IMR-90 (cell line): ENCODE results near the gene EAF2.

Experiments used
- BHLHE40 ChIP-seq: fragments of 150-350 bp; IDR thresholded peaks from 2 replicates; pipeline ENCODE4 v1.6.1; 2016; ENCODE audit warnings: mild to moderate bottlenecking, low read depth, low read length
- CEBPB ChIP-seq: IDR thresholded peaks from 2 replicates; pipeline ENCODE4 v1.6.1; 2012; ENCODE audit warnings: low read depth, low read length, improper control_type of control experiment
- FOS ChIP-seq: fragments of 150-350 bp; IDR thresholded peaks from 2 replicates; pipeline ENCODE4 v1.6.1; 2016; ENCODE audit warnings: low read depth, low read length
- MAFK ChIP-seq: IDR thresholded peaks from 2 replicates; pipeline ENCODE4 v1.6.1; 2012; ENCODE audit warnings: low read depth, low read length, improper control_type of control experiment
- MAZ ChIP-seq: IDR thresholded peaks from 2 replicates; pipeline ENCODE4 v1.6.1; 2012; ENCODE audit warnings: low read depth, mild to moderate bottlenecking, low read length, improper control_type of control experiment, moderate library complexity, borderline replicate concordance
- MXI1 ChIP-seq: IDR thresholded peaks from 2 replicates; pipeline ENCODE4 v1.6.1; 2012; ENCODE audit warnings: low read depth, mild to moderate bottlenecking, low read length, moderate library complexity, borderline replicate concordance
- NFE2L2 ChIP-seq: fragments of 150-350 bp; IDR thresholded peaks from 2 replicates; pipeline ENCODE4 v1.6.1; 2016; ENCODE audit warnings: low read depth, mild to moderate bottlenecking, low read length
- POLR2A ChIP-seq: IDR thresholded peaks from 2 replicates; pipeline ENCODE4 v1.6.1; 2012; ENCODE audit warnings: mild to moderate bottlenecking, low read depth, low read length
- RAD21 ChIP-seq: IDR thresholded peaks from 2 replicates; pipeline ENCODE4 v1.6.1; 2012; ENCODE audit warnings: low read length, improper control_type of control experiment
- RCOR1 ChIP-seq: IDR thresholded peaks from 2 replicates; pipeline ENCODE4 v1.6.1; 2012; ENCODE audit warnings: mild to moderate bottlenecking, low read length, improper control_type of control experiment; ENCODE audit not compliant: insufficient replicate concordance
- RFX5 ChIP-seq: IDR thresholded peaks from 2 replicates; pipeline ENCODE4 v1.8.0; 2012; ENCODE audit warnings: low read depth, mild to moderate bottlenecking, low read length, moderate library complexity
- TF ChIP-seq, protein P1 (sequence below): conservative IDR thresholded peaks from 2 replicates; pipeline ENCODE4 v1.5.1; 2012; ENCODE audit warnings: mild to moderate bottlenecking, low read depth, low read length, improper control_type of control experiment
- TF ChIP-seq, protein P2 (sequence below): fragments of 150-350 bp; IDR thresholded peaks from 2 replicates; pipeline ENCODE4 v1.6.1; 2017; ENCODE audit warnings: mild to moderate bottlenecking, antibody characterized with exemption, low read length, low read depth

DNA sequence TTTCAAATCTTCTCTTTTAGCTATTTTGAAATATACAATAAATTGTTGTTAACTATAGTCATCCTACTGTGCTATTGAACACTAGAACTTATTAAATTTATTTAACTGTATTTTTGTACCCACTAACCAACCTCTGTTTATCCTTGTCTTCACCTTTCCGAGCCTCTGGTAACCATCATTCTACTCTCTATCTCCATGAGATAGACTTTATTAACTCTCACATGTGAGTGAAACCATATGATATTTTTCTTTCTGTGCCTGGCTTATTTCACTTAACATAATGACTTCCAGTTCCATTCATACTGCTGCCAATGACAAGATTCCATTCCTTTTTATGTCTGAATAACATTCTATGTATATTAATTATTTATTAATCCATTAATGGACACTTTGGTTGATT is 43.4 kb downstream of the EAF2 start:
- TF ChIP-seq, protein P1, sequence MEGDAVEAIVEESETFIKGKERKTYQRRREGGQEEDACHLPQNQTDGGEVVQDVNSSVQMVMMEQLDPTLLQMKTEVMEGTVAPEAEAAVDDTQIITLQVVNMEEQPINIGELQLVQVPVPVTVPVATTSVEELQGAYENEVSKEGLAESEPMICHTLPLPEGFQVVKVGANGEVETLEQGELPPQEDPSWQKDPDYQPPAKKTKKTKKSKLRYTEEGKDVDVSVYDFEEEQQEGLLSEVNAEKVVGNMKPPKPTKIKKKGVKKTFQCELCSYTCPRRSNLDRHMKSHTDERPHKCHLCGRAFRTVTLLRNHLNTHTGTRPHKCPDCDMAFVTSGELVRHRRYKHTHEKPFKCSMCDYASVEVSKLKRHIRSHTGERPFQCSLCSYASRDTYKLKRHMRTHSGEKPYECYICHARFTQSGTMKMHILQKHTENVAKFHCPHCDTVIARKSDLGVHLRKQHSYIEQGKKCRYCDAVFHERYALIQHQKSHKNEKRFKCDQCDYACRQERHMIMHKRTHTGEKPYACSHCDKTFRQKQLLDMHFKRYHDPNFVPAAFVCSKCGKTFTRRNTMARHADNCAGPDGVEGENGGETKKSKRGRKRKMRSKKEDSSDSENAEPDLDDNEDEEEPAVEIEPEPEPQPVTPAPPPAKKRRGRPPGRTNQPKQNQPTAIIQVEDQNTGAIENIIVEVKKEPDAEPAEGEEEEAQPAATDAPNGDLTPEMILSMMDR, result no peak
- TF ChIP-seq RCOR1 (no peak), POLR2A (no peak), NFE2L2 (no peak), MAFK (no peak), FOS (no peak), CEBPB (no peak), RAD21 (no peak), MXI1 (no peak), MAZ (no peak), BHLHE40 (no peak), RFX5 (no peak)
- TF ChIP-seq, protein P2, sequence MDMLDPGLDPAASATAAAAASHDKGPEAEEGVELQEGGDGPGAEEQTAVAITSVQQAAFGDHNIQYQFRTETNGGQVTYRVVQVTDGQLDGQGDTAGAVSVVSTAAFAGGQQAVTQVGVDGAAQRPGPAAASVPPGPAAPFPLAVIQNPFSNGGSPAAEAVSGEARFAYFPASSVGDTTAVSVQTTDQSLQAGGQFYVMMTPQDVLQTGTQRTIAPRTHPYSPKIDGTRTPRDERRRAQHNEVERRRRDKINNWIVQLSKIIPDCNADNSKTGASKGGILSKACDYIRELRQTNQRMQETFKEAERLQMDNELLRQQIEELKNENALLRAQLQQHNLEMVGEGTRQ, result no peak
